Measurements from ENCODE around the gene DUS2. TPM values are rescaled to one million over a fixed set of nuclear protein-coding genes. Genes with fewer than 3 reads are reported as not detected.

DUS2 gene
- total and polyA plus RNA-seq, 9 of the 15 experiments (the other 6 are each of a cell fraction or from before 2014, with no cell fraction given): 5.8 to 22.5 (median 20.6) TPM

GRCh38 chr16:68079626-68080344, 56.7 kb downstream of the DUS2 start (continued):
- TF ChIP-seq ARID4B (CRISPR knock-in tag; IDR thresholded peaks at IDR 0.05): 0 out of 2 replicates have a peak, but pooled peaks have one; percentile 33
- peak; percentile 74 for TF ChIP-seq ATF7 (IDR thresholded peaks at IDR 0.05)
- peak; percentile 80 for TF ChIP-seq ELF1 (tag; IDR thresholded peaks at IDR 0.05)
- no peak for TF ChIP-seq SRSF9 (IDR thresholded peaks at IDR 0.05; ENCODE audit: borderline replicate concordance, low read depth, low read length)
- no peak for TF ChIP-seq ZNF274 (IDR thresholded peaks at IDR 0.05; ENCODE audit: borderline replicate concordance, low read depth, low read length)
- no peak for TF ChIP-seq PCBP2 (IDR thresholded peaks at IDR 0.05; ENCODE audit: low read depth, low read length, poor library complexity, severe bottlenecking)
- TF ChIP-seq ZNF830 (CRISPR knock-in tag; IDR thresholded peaks at IDR 0.05): no peak
- peak; percentile 31 for TF ChIP-seq PKNOX1 (IDR thresholded peaks at IDR 0.05)
- TF ChIP-seq THAP12 (CRISPR knock-in tag; IDR thresholded peaks at IDR 0.05): no peak
- TF ChIP-seq MYC (IDR thresholded peaks at IDR 0.05; ENCODE audit: low read depth, low read length): peak; percentile 59; the same call in 1 of the 2 replicates
- 0 out of 2 replicates have a peak, but pooled peaks have one; percentile 45 for TF ChIP-seq MYC (CRISPR knock-in tag; IDR thresholded peaks at IDR 0.05; ENCODE audit: borderline replicate concordance, low read depth)
- peak; percentile 31 for TF ChIP-seq BRD9 (IDR thresholded peaks at IDR 0.05; ENCODE audit: low read depth, partially characterized antibody)
- no peak for TF ChIP-seq PREB (CRISPR knock-in tag; IDR thresholded peaks at IDR 0.05)
- 0 out of 2 replicates have a peak, but pooled peaks have one; percentile 6 for TF ChIP-seq RB1 (IDR thresholded peaks at IDR 0.05; ENCODE audit: low read depth)
- TF ChIP-seq E2F4 (CRISPR knock-in tag; IDR thresholded peaks at IDR 0.05; ENCODE audit: low read depth): no peak
- TF ChIP-seq ZSCAN29 (IDR thresholded peaks at IDR 0.05): no peak
- TF ChIP-seq NUFIP1 (IDR thresholded peaks at IDR 0.05; ENCODE audit: partially characterized antibody): peak; percentile 52
- peak; percentile 64 for TF ChIP-seq SUPT5H (IDR thresholded peaks at IDR 0.05)
